ENCODE measurements around the gene CFAP298. TPM values are rescaled to one million over a fixed set of nuclear protein-coding genes. Genes with fewer than 3 reads are reported as not detected.

The CFAP298 gene
- total RNA-seq, 4 donors from 2014 or later: 19.5 to 40.3 (median 30.7) TPM

DNA sequence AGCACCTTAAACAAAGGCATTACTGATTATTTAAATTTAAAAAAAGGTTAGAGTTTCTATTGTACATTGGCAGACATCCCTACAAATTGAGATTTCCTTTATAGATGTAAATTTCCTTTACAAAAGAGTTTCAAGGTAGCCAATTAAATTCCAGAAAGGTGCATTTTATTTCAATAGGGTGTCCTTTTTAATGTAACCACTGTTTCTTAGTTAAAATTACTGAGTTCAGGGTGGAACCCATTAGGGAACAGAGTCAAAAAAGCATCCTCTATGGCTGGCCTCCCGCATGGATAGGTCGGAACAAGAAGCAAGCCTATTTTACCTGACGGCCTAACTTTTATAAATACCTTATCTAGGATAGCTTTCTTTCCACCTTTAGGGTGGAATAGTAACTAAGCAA, 51.3 kb downstream of the CFAP298 start:
- DNase-seq (ENCODE audit: low spot score in 2 of 2): no peak
- 94 to 95% methylated on average over 3 of the region's 3 CpGs for WGBS, 2 donors
- intact Hi-C loops (cut with DNase I; ENCODE audit: low total_unique reads): no loop called here
- no peak for TF ChIP-seq POLR2A (IDR thresholded peaks at IDR 0.05)
- TF ChIP-seq, protein P1, sequence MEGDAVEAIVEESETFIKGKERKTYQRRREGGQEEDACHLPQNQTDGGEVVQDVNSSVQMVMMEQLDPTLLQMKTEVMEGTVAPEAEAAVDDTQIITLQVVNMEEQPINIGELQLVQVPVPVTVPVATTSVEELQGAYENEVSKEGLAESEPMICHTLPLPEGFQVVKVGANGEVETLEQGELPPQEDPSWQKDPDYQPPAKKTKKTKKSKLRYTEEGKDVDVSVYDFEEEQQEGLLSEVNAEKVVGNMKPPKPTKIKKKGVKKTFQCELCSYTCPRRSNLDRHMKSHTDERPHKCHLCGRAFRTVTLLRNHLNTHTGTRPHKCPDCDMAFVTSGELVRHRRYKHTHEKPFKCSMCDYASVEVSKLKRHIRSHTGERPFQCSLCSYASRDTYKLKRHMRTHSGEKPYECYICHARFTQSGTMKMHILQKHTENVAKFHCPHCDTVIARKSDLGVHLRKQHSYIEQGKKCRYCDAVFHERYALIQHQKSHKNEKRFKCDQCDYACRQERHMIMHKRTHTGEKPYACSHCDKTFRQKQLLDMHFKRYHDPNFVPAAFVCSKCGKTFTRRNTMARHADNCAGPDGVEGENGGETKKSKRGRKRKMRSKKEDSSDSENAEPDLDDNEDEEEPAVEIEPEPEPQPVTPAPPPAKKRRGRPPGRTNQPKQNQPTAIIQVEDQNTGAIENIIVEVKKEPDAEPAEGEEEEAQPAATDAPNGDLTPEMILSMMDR (IDR thresholded peaks at IDR 0.05): no peak
- no peak overlapping the region for H3K4me3 ChIP-seq (ENCODE audit: low read depth, poor library complexity, severe bottlenecking)

DNA sequence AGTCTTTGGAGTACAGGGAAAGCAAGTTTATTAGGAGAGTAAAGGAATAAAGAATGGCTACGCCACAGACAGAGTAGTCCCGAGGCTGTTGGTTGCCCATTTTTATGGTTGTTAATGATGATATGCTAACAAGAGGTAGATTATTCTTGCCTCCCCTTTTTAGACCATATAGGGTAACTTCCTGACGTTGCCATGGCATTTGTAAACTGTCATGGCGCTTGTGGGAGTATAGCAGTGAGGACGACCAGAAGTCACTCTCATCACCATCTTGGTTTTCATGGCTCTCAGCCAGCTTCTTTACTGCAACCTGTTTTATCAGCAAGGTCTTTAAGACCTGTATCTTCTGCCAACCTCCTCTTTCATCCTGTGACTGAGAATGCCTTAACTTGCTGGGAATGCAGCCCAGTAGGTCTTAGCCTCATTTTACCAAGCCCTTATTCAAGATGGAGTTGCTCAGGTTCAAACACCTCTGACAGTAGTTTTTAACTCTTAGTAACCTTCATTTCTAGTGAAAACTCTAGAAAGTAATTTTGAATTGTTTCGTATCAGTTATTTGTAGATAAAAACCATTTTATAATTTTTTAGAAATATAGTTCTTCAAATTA, 53.1 kb downstream of the CFAP298 start:
- H3K4me3 ChIP-seq (ENCODE audit: low read depth, poor library complexity, severe bottlenecking): no peak overlapping the region
- TF ChIP-seq, protein P1 (IDR thresholded peaks at IDR 0.05): no peak
- no peak for TF ChIP-seq POLR2A (IDR thresholded peaks at IDR 0.05)
- intact Hi-C loops (cut with DNase I; ENCODE audit: low total_unique reads): no loop called here
- 88 to 95% methylated on average over 6 of the region's 6 CpGs for WGBS, 2 donors
- DNase-seq (ENCODE audit: low spot score in 2 of 2): no peak

DNA sequence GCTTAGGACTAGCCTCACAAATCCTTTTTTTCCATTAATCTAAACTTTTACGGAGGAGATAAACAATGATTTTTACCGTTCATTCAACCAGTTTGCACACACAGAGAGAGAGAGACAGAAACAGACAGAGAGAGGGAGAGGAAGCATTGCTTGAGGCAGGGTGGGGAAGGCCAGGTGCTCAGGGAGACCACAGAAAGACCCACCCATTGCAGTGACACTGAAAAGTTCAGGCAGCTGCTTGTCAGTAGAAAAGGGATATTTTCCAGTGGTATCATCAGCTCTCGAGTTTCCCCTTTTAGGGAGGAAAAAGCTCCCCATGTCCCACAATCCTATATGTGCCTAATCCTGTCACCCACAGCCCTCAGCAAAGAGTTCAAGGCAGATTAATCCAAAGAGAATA, 54.1 kb downstream of the CFAP298 start:
- H3K4me3 ChIP-seq (ENCODE audit: low read depth, poor library complexity, severe bottlenecking): no peak overlapping the region
- TF ChIP-seq POLR2A (IDR thresholded peaks at IDR 0.05): no peak
- TF ChIP-seq, protein P1 (IDR thresholded peaks at IDR 0.05): no peak
- no peak for DNase-seq (ENCODE audit: low spot score in 2 of 2)
- intact Hi-C loops (cut with DNase I; ENCODE audit: low total_unique reads): no loop called here
- 85 to 93% methylated on average over 3 of the region's 3 CpGs for WGBS, 2 donors

DNA sequence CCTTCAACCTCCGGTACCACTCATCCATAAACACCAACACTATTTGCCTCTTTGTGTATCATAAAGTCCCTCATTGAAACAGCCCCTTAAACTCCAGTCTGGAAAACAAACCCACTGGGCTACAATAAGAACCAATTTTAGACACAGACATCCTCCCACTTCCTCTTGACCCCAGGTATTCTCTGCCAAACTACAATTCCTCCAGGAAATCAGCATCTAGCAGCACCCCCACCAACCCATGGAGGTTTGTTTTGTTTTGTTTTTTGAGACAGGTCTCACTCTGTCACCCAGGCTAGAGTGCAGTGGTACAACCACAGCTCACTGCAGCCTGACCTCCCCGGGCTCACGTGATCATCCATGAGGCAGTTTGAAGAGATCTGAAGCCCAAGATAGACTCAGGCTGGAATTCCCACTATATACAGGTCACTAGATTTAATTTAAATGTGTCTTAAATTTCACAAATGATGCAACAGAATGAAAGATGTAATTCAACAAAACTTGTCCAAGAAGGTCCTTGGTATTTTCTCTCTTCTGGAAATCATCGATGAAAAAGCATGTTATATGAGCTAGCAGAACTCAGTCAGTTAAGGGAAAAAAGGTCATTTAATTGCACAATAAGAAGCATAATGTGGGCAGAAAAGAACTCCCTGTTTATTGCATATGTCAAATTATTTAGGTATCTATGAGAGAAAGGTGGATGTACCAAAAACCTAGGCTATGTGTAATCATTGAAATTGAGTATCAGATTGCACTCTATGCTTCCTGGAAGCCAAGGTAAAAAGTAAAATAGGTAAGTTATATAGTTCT, 57.1 kb downstream of the CFAP298 start:
- no peak for DNase-seq (ENCODE audit: low spot score in 2 of 2)
- 92 to 96% methylated on average over 4 of the region's 4 CpGs for WGBS, 2 donors
- H3K4me3 ChIP-seq (ENCODE audit: low read depth, poor library complexity, severe bottlenecking): no peak overlapping the region
- TF ChIP-seq, protein P1 (IDR thresholded peaks at IDR 0.05): no peak
- TF ChIP-seq POLR2A (IDR thresholded peaks at IDR 0.05): no peak
- intact Hi-C loops (cut with DNase I; ENCODE audit: low total_unique reads): no loop called here

DNA sequence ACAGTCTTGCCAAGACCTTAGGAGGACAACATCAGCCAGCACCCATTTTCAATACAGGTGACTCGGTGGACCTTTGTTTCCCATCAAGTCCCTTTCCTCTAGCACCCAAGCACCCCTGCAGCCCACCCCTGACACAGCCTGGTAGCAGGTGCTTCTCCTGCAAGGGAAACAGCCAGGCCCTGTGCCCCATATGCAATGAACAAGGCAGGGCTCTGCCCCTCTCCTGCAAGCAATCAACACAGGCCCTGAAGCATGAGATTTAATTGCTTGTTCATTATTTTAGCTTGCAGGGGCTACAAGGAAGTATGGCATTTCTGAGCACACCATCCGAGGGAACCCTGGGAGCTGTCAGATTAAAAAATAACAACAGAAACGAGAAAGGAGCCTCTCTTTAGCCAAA, 62.3 kb downstream of the CFAP298 start:
- no peak overlapping the region for H3K4me3 ChIP-seq (ENCODE audit: low read depth, poor library complexity, severe bottlenecking)
- intact Hi-C loops (cut with DNase I; ENCODE audit: low total_unique reads): no loop called here
- TF ChIP-seq, protein P1 (IDR thresholded peaks at IDR 0.05): no peak
- TF ChIP-seq POLR2A (IDR thresholded peaks at IDR 0.05): no peak
- WGBS, 2 donors: 83 to 86% methylated on average over 3 of the region's 3 CpGs
- peak in 1 of 2 donors; percentile 46 for DNase-seq (ENCODE audit: low spot score in 2 of 2)

Measured in lower leg skin (tissue), 4 donors.